PFSK-1 (cell line): ENCODE measurements around the gene LITAF.

Experiments
- FOXP2 ChIP-seq: optimal IDR thresholded peaks from 2 replicates; pipeline ENCODE3; 2011; ENCODE audit warnings: borderline replicate concordance, control low read depth, inconsistent platforms; ENCODE audit not compliant: insufficient read depth; ENCODE audit errors: extremely low read length, extremely low read depth
- POLR2AphosphoS5 ChIP-seq: IDR thresholded peaks from 2 replicates; pipeline ENCODE4 v1.6.1; 2012; ENCODE audit warnings: low read depth, mild to moderate bottlenecking, control low read depth, low read length, moderate library complexity
- SIN3A ChIP-seq: IDR thresholded peaks from 2 replicates; pipeline ENCODE4 v1.6.1; 2012; ENCODE audit warnings: mild to moderate bottlenecking, low read length, moderate library complexity, borderline replicate concordance; ENCODE audit not compliant: insufficient read depth
- TAF1 ChIP-seq: IDR thresholded peaks from 2 replicates; pipeline ENCODE4 v1.6.1; 2012; ENCODE audit warnings: low read length, control low read depth, borderline replicate concordance; ENCODE audit not compliant: insufficient read depth
- TF ChIP-seq, protein P1 (sequence below), 2 experiments: IDR thresholded peaks; 2 replicates each; pipeline versions ENCODE4 v1.6.1 to v1.8.0; 2011 to 2012; ENCODE audit warnings: low read depth in 2 of 2, low read length in 2 of 2, control low read depth in 1 of 2, inconsistent platforms in 1 of 2, mild to moderate bottlenecking in 1 of 2, moderate library complexity in 1 of 2; ENCODE audit not compliant: insufficient read depth in 1 of 2

The LITAF gene

DNA sequence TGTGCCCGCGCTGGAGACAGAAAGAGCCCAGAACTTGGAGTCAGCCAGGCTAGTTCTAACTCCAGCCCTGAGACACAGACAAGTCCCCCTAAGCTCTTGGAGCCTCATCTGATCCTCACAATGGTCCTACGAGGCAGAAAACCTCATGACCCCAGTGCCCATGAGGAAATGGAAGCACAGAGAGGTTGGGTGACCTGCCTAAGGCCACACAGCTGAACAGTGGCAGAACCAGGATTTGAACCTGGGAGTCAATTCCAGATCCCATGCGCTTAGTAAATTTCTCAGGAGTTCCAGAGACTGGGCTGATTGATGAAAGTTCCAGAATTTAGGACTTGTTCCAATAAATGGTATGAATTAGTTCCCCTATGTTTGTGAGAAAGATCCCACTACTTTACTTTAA is 39.0 kb upstream of the LITAF start:
- TF ChIP-seq POLR2AphosphoS5 (no peak), FOXP2 (no peak), TAF1 (no peak), SIN3A (no peak)
- TF ChIP-seq, protein P1, sequence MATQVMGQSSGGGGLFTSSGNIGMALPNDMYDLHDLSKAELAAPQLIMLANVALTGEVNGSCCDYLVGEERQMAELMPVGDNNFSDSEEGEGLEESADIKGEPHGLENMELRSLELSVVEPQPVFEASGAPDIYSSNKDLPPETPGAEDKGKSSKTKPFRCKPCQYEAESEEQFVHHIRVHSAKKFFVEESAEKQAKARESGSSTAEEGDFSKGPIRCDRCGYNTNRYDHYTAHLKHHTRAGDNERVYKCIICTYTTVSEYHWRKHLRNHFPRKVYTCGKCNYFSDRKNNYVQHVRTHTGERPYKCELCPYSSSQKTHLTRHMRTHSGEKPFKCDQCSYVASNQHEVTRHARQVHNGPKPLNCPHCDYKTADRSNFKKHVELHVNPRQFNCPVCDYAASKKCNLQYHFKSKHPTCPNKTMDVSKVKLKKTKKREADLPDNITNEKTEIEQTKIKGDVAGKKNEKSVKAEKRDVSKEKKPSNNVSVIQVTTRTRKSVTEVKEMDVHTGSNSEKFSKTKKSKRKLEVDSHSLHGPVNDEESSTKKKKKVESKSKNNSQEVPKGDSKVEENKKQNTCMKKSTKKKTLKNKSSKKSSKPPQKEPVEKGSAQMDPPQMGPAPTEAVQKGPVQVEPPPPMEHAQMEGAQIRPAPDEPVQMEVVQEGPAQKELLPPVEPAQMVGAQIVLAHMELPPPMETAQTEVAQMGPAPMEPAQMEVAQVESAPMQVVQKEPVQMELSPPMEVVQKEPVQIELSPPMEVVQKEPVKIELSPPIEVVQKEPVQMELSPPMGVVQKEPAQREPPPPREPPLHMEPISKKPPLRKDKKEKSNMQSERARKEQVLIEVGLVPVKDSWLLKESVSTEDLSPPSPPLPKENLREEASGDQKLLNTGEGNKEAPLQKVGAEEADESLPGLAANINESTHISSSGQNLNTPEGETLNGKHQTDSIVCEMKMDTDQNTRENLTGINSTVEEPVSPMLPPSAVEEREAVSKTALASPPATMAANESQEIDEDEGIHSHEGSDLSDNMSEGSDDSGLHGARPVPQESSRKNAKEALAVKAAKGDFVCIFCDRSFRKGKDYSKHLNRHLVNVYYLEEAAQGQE (IDR thresholded peaks at IDR 0.05; ENCODE audit: insufficient read depth in 1 of 2, low read depth in 2 of 2, low read length in 2 of 2): no peak

DNA sequence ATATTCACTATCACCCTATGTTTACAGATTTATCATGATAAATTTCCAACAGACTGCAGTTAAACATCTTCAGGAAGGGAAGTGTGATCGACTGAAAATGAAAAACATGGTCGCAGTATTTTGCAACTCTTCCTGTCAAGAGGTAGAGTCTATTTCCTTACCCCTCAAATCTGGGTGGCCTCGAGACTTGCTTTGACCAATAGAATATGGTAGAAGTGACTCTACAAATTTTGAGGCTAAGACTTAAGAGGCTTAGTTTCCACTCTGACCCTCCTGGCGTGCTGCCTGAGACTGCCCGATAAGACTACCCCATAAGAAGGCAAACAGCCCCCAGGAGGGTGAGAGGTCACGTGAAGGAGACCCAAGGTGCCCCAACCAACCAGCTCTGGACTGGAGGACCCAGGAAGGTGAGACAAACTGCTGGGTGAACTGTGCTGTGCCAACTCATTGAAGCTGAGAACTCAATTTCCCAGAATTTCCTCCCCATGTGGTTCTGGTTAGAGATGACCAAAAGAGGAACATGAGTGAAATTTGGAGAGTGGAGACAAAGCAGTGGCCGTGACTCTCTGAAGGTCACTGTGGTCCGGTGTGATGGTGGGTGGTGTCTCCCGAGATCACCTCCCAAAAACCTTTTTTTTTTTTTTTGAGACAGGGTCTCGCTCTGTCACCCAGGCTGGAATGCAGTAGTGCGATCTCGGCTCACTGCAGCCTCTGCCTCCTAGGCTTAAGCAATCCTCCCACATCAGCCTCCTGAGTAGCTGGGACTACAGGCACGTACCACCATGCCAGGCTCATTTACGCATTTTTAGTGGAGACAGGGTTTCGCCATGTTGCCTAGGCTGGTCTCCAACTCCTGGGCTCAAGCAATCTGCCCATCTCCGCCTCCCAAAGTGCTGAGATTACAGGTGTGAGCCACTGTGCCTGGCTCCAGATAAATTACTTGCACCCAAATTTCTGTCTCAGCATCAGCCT is 38.2 kb upstream of the LITAF start:
- TF ChIP-seq POLR2AphosphoS5: no peak
- no peak for TF ChIP-seq TAF1
- no peak for TF ChIP-seq SIN3A
- TF ChIP-seq, protein P1 (IDR thresholded peaks at IDR 0.05; ENCODE audit: insufficient read depth in 1 of 2, low read depth in 2 of 2, low read length in 2 of 2): no peak
- TF ChIP-seq FOXP2: no peak

DNA sequence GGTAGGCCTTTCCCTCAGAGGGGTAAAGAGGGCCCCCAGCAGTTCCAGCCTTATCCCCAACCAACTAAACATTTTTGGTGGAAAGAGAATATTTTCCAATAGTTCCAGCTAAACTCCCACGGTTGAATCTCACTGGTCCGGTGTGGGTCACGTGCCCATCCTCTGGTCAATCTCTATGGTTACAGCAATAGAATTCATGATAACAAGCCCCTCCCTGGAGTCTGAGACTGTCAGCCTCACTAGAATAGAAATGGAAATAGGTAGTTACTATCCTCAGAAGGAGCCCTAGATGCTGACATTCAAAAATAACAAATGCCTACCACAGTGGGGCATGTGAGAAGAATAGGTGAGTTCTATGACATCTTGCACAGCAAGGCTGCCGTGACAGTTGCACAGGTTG is 37.5 kb upstream of the LITAF start:
- no peak for TF ChIP-seq SIN3A
- TF ChIP-seq POLR2AphosphoS5: no peak
- no peak for TF ChIP-seq TAF1
- TF ChIP-seq, protein P1 (IDR thresholded peaks at IDR 0.05; ENCODE audit: insufficient read depth in 1 of 2, low read depth in 2 of 2, low read length in 2 of 2): no peak
- no peak for TF ChIP-seq FOXP2

DNA sequence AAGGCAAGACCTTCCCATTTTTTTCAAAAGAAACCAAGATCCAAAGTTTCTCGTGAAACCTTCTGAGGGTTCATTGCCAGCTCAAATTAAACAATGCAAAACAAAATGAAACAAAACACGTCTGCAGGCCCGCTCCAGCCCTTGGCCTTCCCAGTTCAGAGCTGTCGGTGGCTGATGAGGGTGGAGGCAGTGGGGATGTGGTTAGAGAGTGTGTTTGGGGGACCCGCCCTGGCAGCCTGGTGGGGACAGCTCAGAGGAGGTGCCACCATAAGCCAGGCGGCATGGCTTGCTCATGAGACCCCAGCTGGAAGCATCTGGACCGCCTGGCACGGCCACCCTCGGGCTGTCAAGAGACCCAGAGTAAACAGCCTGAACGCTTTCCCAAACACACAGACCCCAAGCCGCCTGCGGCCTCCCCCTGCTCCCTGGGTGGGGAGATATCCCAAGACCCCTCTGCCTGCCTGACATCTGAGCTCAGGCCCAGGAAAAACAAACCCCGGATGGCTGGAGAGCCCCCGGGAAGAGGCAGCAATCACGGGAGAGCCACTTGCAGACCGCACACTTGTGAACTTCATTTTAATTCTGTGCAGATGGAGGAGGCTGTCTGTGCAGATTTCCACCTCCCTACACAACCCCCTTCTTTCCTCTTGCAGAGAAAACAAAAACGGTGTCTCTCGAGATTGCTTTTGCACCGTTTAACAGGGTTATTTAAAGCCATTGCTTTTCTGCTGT is 35.4 kb upstream of the LITAF start:
- TF ChIP-seq TAF1 (no peak), POLR2AphosphoS5 (no peak), SIN3A (no peak), FOXP2 (no peak)
- TF ChIP-seq, protein P1 (IDR thresholded peaks at IDR 0.05; ENCODE audit: insufficient read depth in 1 of 2, low read depth in 2 of 2, low read length in 2 of 2): no peak
